ENCODE data around the gene ALDH1A2.
A peak's percentile ranks its signal among the peaks of the same experiment; 100 is the strongest.

ALDH1A2 gene

GRCh38 chr15:58066042-58066867, 744 bp upstream of the ALDH1A2 start (continued):
- TF ChIP-seq ZNF518A (tag by site-specific recombination; conservative IDR thresholded peaks at IDR 0.05; ENCODE audit: low read depth) (no peak), ZNF521 (tag by site-specific recombination; IDR thresholded peaks at IDR 0.05) (no peak), ZNF830 (tag by site-specific recombination; IDR thresholded peaks at IDR 0.05; ENCODE audit: low read depth) (no peak), ZNF639 (tag by site-specific recombination; IDR thresholded peaks at IDR 0.05) (no peak), ZSCAN16 (tag by site-specific recombination; IDR thresholded peaks at IDR 0.05) (no peak), ZNF580 (tag by site-specific recombination; IDR thresholded peaks at IDR 0.05) (no peak), ZNF555 (tag by site-specific recombination; conservative IDR thresholded peaks at IDR 0.05) (no peak), ZNF626 (tag by site-specific recombination; IDR thresholded peaks at IDR 0.05) (no peak), GLI4 (tag by site-specific recombination; IDR thresholded peaks at IDR 0.05) (no peak), PRDM10 (tag by site-specific recombination; IDR thresholded peaks at IDR 0.05) (peak; percentile 90), ZNF121 (tag by site-specific recombination; IDR thresholded peaks at IDR 0.05) (peak; percentile 65; the same call in 1 of the 2 replicates), ZBTB21 (tag by site-specific recombination; IDR thresholded peaks at IDR 0.05) (no peak), ZNF2 (tag by site-specific recombination; IDR thresholded peaks at IDR 0.05) (peak; percentile 66; the same call in 1 of the 2 replicates), ZNF792 (tag by site-specific recombination; IDR thresholded peaks at IDR 0.05) (no peak), OVOL3 (tag by site-specific recombination; IDR thresholded peaks at IDR 0.05) (no peak), ZNF404 (tag by site-specific recombination; IDR thresholded peaks at IDR 0.05) (no peak), ZBTB44 (tag by site-specific recombination; IDR thresholded peaks at IDR 0.05) (no peak), OSR2 (tag by site-specific recombination; IDR thresholded peaks at IDR 0.05) (no peak), TCF7L2 (IDR thresholded peaks at IDR 0.05; ENCODE audit: borderline replicate concordance, low read depth, low read length) (no peak), ZBTB26 (tag by site-specific recombination; optimal IDR thresholded peaks at IDR 0.05) (peak; percentile 51), ZFP3 (tag by site-specific recombination; IDR thresholded peaks at IDR 0.05; ENCODE audit: low read depth) (no peak), EGR2 (tag by site-specific recombination; IDR thresholded peaks at IDR 0.05; ENCODE audit: low read depth) (0 out of 2 replicates have a peak, but pooled peaks have one; percentile 19), ZNF549 (tag by site-specific recombination; IDR thresholded peaks at IDR 0.05) (no peak), ZNF24 (tag by site-specific recombination; IDR thresholded peaks at IDR 0.05) (no peak), SP7 (tag by site-specific recombination; IDR thresholded peaks at IDR 0.05) (0 out of 2 replicates have a peak, but pooled peaks have one; percentile 22), HOXD13 (CRISPR knock-in tag; IDR thresholded peaks at IDR 0.05; ENCODE audit: borderline replicate concordance) (no peak), ZNF558 (tag by site-specific recombination; IDR thresholded peaks at IDR 0.05) (no peak)
